ENCODE measurements around the gene BAD. TPM values are rescaled to one million over a fixed set of nuclear protein-coding genes. Genes with fewer than 3 reads are reported as not detected.

The BAD gene
- total and polyA plus RNA-seq, 2 of the 13 experiments (the other 11 are each of a cell fraction or from before 2014, with no cell fraction given), result 17.9 to 28.5 TPM

- TF ChIP-seq TFAP4 (IDR thresholded peaks at IDR 0.05; ENCODE audit: borderline replicate concordance, low read depth) (peak; percentile 13; the same call in 1 of the 2 replicates), ZNF784 (CRISPR knock-in tag; IDR thresholded peaks at IDR 0.05; ENCODE audit: borderline replicate concordance) (no peak), HMG20A (CRISPR knock-in tag; IDR thresholded peaks at IDR 0.05; ENCODE audit: borderline replicate concordance) (no peak), PRDM10 (CRISPR knock-in tag; IDR thresholded peaks at IDR 0.05; ENCODE audit: low read depth) (no peak), ZBTB33 (CRISPR knock-in tag; IDR thresholded peaks at IDR 0.05) (no peak), ZNF513 (CRISPR knock-in tag; conservative IDR thresholded peaks at IDR 0.05) (no peak), HOXA3 (CRISPR knock-in tag; IDR thresholded peaks at IDR 0.05) (peak; percentile 40; the same call in 1 of the 2 replicates), SP140L (CRISPR knock-in tag; IDR thresholded peaks at IDR 0.05; ENCODE audit: borderline replicate concordance) (no peak), KIAA2018 (CRISPR knock-in tag; IDR thresholded peaks at IDR 0.05; ENCODE audit: borderline replicate concordance) (no peak)
Measured at GRCh38 chr11:64234647-64235379, 49.7 kb downstream of the BAD start (continued).
